ENCODE measurements around the gene MAD2L2. TPM values are rescaled to one million over a fixed set of nuclear protein-coding genes. Genes with fewer than 3 reads are reported as not detected.
A peak's percentile ranks its signal among the peaks of the same experiment; 100 is the strongest.

Gene MAD2L2
- total and polyA plus RNA-seq, 9 of the 15 experiments (the other 6 are each of a cell fraction or from before 2014, with no cell fraction given): 12.4 to 286 (median 143) TPM

DNA sequence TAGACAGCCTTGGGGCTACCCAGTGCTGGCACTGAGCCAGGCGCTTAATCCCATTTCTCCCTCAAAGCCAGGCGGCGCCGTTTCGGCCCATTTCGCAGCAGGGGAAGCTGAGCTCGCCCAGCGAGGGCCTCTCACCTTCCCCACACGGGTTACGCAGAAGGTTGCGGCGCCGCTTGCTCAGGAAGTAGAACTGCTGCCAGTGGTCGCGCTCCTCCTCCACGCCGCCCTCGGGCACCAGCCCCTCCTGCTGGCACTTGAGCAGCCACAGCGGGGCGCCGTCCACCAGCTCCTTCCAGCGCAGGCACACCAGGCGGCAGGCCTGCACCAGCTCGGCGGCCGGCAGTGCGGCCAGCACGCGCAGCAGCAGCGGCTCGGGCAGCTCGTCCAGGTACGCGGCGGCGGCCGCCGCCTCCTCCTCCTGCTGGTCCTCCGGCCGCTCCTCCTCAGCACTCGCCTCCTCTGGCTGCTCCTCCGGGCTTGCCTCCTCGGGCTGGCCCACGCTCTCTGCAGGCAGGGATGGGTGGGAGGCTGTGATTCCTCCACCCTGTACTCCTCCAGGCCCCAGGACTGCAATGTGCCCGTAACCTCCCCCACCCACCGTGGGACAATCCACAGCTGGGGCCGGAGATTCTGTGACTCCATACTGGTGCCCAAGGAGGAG lies 30.5 kb downstream of the MAD2L2 start (continued):
- TF ChIP-seq KLF10 (CRISPR knock-in tag; IDR thresholded peaks at IDR 0.05) (no peak), KLF13 (tag; IDR thresholded peaks at IDR 0.05; ENCODE audit: borderline replicate concordance, low read depth) (peak; percentile 58; the same call in 1 of the 2 replicates), MAZ (CRISPR knock-in tag; conservative IDR thresholded peaks at IDR 0.05 in 1 of 2, IDR thresholded peaks at IDR 0.05 in 1 of 2) (peak; percentile 87 to 97), HOXB6 (CRISPR knock-in tag; IDR thresholded peaks at IDR 0.05; ENCODE audit: borderline replicate concordance) (no peak), COPS2 (conservative IDR thresholded peaks at IDR 0.05) (no peak), MCM3 (IDR thresholded peaks at IDR 0.05) (no peak), ZC3H4 (CRISPR knock-in tag; IDR thresholded peaks at IDR 0.05; ENCODE audit: borderline replicate concordance) (no peak), FOXM1 (IDR thresholded peaks at IDR 0.05; ENCODE audit: low read depth) (no peak), FOXM1 (CRISPR knock-in tag; IDR thresholded peaks at IDR 0.05; ENCODE audit: low read depth) (peak; percentile 75; the same call in 1 of the 2 replicates), ZNF121 (CRISPR knock-in tag; conservative IDR thresholded peaks at IDR 0.05) (peak; percentile 37; the same call in 1 of the 2 replicates), GATA2 (CRISPR knock-in tag; IDR thresholded peaks at IDR 0.05) (no peak), ID3 (CRISPR knock-in tag; IDR thresholded peaks at IDR 0.05) (no peak), ID3 (tag; IDR thresholded peaks at IDR 0.05) (peak; percentile 52; the same call in 1 of the 2 replicates)
- TF ChIP-seq, protein P1, sequence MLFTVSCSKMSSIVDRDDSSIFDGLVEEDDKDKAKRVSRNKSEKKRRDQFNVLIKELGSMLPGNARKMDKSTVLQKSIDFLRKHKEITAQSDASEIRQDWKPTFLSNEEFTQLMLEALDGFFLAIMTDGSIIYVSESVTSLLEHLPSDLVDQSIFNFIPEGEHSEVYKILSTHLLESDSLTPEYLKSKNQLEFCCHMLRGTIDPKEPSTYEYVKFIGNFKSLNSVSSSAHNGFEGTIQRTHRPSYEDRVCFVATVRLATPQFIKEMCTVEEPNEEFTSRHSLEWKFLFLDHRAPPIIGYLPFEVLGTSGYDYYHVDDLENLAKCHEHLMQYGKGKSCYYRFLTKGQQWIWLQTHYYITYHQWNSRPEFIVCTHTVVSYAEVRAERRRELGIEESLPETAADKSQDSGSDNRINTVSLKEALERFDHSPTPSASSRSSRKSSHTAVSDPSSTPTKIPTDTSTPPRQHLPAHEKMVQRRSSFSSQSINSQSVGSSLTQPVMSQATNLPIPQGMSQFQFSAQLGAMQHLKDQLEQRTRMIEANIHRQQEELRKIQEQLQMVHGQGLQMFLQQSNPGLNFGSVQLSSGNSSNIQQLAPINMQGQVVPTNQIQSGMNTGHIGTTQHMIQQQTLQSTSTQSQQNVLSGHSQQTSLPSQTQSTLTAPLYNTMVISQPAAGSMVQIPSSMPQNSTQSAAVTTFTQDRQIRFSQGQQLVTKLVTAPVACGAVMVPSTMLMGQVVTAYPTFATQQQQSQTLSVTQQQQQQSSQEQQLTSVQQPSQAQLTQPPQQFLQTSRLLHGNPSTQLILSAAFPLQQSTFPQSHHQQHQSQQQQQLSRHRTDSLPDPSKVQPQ (CRISPR knock-in tag; IDR thresholded peaks at IDR 0.05; ENCODE audit: borderline replicate concordance): no peak
